Lung (tissue), 12 donors: Measurements from ENCODE around the gene VPS50. TPM values are rescaled to one million over a fixed set of nuclear protein-coding genes. Genes with fewer than 3 reads are reported as not detected.
A peak's percentile ranks its signal among the peaks of the same experiment; 100 is the strongest.

Experiments used
- ATAC-seq: fragments of 200-7000 bp; cut with Tn5 transposase; one replicate; pipeline ENCODE4 v1.9.1; 2020; ENCODE audit warnings: moderate number of reproducible peaks; ENCODE audit not compliant: insufficient read depth, low FRiP score
- DNase-seq, 3 donors: peaks; one replicate each; pipeline ENCODE4 v3.0.0-alpha.2; 2013 to 2017
- H3K27ac ChIP-seq, 2 donors: one replicate each; pipeline ENCODE4 v1.5.1; 2013; ENCODE audit warnings: mild to moderate bottlenecking in 2 of 2, moderate library complexity in 2 of 2, control low read depth in 1 of 2, inconsistent platforms in 1 of 2, low read depth in 1 of 2, low read length in 1 of 2
- H3K27me3 ChIP-seq, 3 donors: one replicate each; pipeline ENCODE4 v1.5.1; 2013; ENCODE audit warnings: low read length in 2 of 3; ENCODE audit not compliant: control insufficient read depth in 3 of 3, insufficient read depth in 3 of 3
- H3K36me3 ChIP-seq, 4 donors: one replicate each; pipeline ENCODE4 v1.5.1; 2013; ENCODE audit warnings: low read length in 4 of 4, mild to moderate bottlenecking in 1 of 4, moderate library complexity in 1 of 4; ENCODE audit not compliant: control insufficient read depth in 4 of 4, insufficient read depth in 4 of 4
- H3K4me1 ChIP-seq, 5 donors: one replicate each; pipeline ENCODE4 v1.5.1; 2013; ENCODE audit warnings: low read length in 5 of 5, mild to moderate bottlenecking in 2 of 5, moderate library complexity in 1 of 5; ENCODE audit not compliant: control insufficient read depth in 5 of 5, insufficient read depth in 5 of 5
- H3K4me3 ChIP-seq: one replicate; pipeline ENCODE4 v1.5.1; 2013; ENCODE audit warnings: mild to moderate bottlenecking, control low read depth, moderate library complexity
- H3K9ac ChIP-seq, 2 donors: one replicate each; pipeline ENCODE4 v1.5.1; 2013; ENCODE audit warnings: low read length in 2 of 2, control low read depth in 1 of 2; ENCODE audit not compliant: insufficient read depth in 1 of 2
- H3K9me3 ChIP-seq, 4 donors: one replicate each; pipeline ENCODE4 v1.5.1; 2013; ENCODE audit warnings: low read length in 3 of 4, mild to moderate bottlenecking in 1 of 4, moderate library complexity in 1 of 4; ENCODE audit not compliant: control insufficient read depth in 4 of 4, insufficient read depth in 3 of 4
- CTCF ChIP-seq: IDR thresholded peaks from 2 replicates; pipeline ENCODE4 v1.5.1; 2012; ENCODE audit warnings: mild to moderate bottlenecking; ENCODE audit errors: control extremely low read depth, extremely low read depth
- WGBS, 2 donors: extraction: QIAGEN DNeasy Blood & Tissue Kit; methylation state at CpG; one replicate each; pipeline ENCODE4 v1.1.7; 2013; 5-methylcytosine and 5-hydroxymethylcytosine counted together
- polyA plus RNA-seq, 2 donors: library from polyadenylated mRNA; stranded (reverse); fragments of 200-250 nt; gene quantifications; one replicate each; pipeline ENCODE4 v1.2.1, GENCODE V29; 2013
- total RNA-seq, 2 donors: library from RNA; depleted of rRNA in 1 of 2; stranded (reverse); fragments of >200 nt in 1 of 2; gene quantifications; one replicate each; pipeline ENCODE4 v1.2.1, GENCODE V29; 2014 to 2021
- donor health status: control.
- donor health status: control.
- donor health status: Bipolar disorder and iron deficiency.
- donor health status: healthy.
- donor health status: DM: yes; HTN: yes; CAD: no.

VPS50 gene
- total and polyA plus RNA-seq, 4 donors, result 6.6 to 52.5 (median 13.7) TPM

DNA sequence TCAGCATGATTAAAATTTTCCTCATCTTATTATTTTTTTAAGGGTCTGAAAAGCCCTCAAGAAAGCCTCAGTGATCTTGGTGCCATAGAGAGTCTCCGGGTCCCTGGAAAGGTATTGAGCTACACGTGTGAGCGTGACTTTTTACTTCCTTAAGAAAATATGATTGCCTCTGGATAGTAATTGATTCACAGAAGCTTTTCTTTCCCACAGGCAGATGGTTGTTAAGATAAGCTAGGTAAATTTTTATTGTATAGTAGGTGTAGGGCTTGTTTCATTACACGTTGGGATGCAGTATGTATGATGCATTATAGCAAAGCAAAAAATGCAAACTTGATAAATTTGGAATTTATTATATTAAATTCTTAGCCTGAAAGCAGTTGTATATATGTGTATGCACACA lies 7.7 kb downstream of the VPS50 start:
- H3K9me3 ChIP-seq, result no peaks in the 10 kb centered on the region
- peaks cover 0 to 6% (median 0%) of the 10 kb centered on the region in 4 donors for H3K36me3 ChIP-seq
- peaks cover 0 to 2% (median 0%) of the 10 kb centered on the region in 5 donors for H3K4me1 ChIP-seq
- H3K4me3 ChIP-seq, result no peak overlapping the region
- no peak overlapping the region for H3K27ac ChIP-seq
- DNase-seq (no peak), ATAC-seq (no peak)
- 84 to 87% methylated on average over 4 of the region's 4 CpGs for WGBS, 2 donors
- no peak overlapping the region for H3K9ac ChIP-seq
- no peaks in the 10 kb centered on the region for H3K27me3 ChIP-seq
- TF ChIP-seq CTCF, result no peak

- ATAC-seq, result no peak
- H3K4me3 ChIP-seq, result no peak overlapping the region
- H3K36me3 ChIP-seq, result peaks cover 0 to 6% (median 0%) of the 10 kb centered on the region in 4 donors
- no peaks in the 10 kb centered on the region for H3K9me3 ChIP-seq
- H3K27me3 ChIP-seq, result no peaks in the 10 kb centered on the region
- H3K4me1 ChIP-seq, result peaks cover 0 to 2% (median 0%) of the 10 kb centered on the region in 5 donors
- WGBS, 2 donors, result 95 to 97% methylated on average over 3 of the region's 3 CpGs
- H3K9ac ChIP-seq, result no peak overlapping the region
- no peak for DNase-seq
- no peak for TF ChIP-seq CTCF
- H3K27ac ChIP-seq, result no peak overlapping the region
Measured at GRCh38 chr7:93242106-93242505, 9.9 kb downstream of the VPS50 start.

- Histone ChIP-seq H3K9ac (no peak overlapping the region), H3K9me3 (no peaks in the 10 kb centered on the region), H3K27ac (no peak overlapping the region), H3K4me1 (no peaks in the 10 kb centered on the region), H3K36me3 (peaks cover 0 to 4% (median 0%) of the 10 kb centered on the region in 4 donors), H3K27me3 (no peaks in the 10 kb centered on the region), H3K4me3 (no peak overlapping the region)
- ATAC-seq, result no peak
- 49 to 57% methylated on average over 9 of the region's 9 CpGs for WGBS, 2 donors
- peak; percentile 20 for TF ChIP-seq CTCF
- DNase-seq, result peak in 2 of 3 donors; percentile 41 to 50
Measured at GRCh38 chr7:93245525-93246432, 13.6 kb downstream of the VPS50 start.
